A673 (cell line): ENCODE measurements around the gene TMEM26.

Source experiments
- EZH2 ChIP-seq: fragments of 200-600 bp; sonication (generic); IDR thresholded peaks from 2 replicates; pipeline ENCODE4 v1.6.1; 2017; ENCODE audit warnings: borderline replicate concordance, low read depth, mild to moderate bottlenecking, mixed read lengths, antibody characterized with exemption, low read length; ENCODE audit not compliant: poor library complexity, severe bottlenecking
- TF ChIP-seq, protein P1 (sequence below): fragments of 300-800, 200-600 bp; sonication (generic); conservative IDR thresholded peaks from 2 replicates; pipeline ENCODE4 v1.5.1; 2017; ENCODE audit warnings: low read depth, mild to moderate bottlenecking, antibody characterized with exemption, low read length, moderate library complexity, mixed read lengths

DNA sequence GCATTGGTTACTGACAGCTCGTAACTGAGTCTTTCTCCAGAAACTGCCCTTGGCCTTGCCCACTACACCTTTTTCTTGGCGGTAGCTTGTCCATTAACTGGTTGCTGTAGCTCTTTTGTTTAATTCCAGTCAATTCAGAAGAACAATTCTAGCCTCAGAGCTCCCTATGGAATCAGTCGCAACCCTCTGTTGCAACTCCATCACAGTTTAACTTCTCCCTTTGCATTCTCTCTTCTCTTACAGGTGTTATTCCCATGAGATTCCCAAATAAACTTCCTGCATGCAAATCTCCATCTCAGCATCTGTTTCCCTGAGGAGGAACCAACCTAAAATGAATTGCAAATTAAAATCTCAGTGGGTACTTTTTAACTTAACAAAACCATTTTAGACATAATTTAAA lies 28.4 kb upstream of the TMEM26 start:
- TF ChIP-seq, protein P1, sequence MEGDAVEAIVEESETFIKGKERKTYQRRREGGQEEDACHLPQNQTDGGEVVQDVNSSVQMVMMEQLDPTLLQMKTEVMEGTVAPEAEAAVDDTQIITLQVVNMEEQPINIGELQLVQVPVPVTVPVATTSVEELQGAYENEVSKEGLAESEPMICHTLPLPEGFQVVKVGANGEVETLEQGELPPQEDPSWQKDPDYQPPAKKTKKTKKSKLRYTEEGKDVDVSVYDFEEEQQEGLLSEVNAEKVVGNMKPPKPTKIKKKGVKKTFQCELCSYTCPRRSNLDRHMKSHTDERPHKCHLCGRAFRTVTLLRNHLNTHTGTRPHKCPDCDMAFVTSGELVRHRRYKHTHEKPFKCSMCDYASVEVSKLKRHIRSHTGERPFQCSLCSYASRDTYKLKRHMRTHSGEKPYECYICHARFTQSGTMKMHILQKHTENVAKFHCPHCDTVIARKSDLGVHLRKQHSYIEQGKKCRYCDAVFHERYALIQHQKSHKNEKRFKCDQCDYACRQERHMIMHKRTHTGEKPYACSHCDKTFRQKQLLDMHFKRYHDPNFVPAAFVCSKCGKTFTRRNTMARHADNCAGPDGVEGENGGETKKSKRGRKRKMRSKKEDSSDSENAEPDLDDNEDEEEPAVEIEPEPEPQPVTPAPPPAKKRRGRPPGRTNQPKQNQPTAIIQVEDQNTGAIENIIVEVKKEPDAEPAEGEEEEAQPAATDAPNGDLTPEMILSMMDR: no peak
- TF ChIP-seq EZH2: no peak
